HuH-7 (cell line): ENCODE data around the gene COPA.
A peak's percentile ranks its signal among the peaks of the same experiment; 100 is the strongest.

ENCODE experiments used
- DNase-seq: peaks from one replicate; pipeline ENCODE4 v3.0.0; 2011; ENCODE audit warnings: low spot score

COPA gene

DNA sequence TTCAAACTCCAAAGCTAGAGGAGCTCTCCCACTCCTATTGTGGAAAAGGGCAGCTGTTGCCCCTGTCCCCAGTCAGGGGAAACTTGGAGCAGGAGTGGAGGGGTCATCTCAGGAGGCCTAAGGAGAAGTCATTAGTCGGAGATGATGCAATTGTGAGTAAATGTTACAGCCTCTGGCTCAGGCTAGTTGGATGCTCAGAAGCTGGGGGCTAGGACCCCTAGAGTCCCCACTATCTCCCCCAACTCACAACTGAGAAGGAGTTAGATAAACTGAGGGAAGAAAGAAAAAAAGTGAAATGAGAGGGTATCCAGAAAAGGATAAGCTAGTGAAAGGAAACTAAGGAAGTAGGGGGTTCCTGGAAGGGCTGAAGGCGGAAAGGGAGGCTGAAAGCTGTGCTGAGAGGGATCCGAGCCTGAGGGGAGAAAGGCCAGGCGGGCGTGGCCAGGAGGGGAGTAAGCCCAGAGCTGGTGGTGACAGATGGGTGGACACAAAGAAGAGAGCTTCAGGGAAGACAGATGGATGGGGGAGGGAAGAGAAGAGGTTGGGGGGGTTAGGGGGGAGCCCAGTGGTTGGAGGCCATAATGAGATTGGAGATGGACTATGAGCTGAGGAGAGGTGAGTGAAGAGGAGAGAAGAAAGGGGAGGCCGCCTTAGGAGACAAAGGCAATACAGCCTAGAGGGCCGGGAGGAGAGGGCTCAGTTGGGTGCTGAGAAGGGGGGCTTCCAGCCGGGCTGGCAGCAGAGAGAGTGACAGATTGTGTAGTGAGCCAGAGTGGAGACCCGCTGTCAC, 19.3 kb upstream of the COPA start:
- no peak for DNase-seq

DNA sequence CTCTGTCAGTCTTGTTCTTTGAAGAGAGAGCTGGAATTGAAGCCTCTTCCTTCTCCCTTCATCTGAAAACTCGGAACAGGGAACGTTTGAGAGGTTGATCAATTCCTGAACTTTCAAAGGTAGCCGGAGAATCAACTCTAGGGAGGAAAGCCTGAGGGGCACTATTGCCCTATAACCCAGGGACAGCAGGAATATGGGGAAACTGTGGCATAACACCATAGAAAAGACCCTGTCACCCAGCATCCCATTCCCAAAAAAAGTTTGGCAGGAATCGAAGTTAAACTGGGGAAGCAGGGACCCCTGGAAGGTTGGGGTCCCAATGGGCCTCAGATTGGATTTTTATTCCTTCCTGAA, 18.7 kb upstream of the COPA start:
- no peak for DNase-seq

DNA sequence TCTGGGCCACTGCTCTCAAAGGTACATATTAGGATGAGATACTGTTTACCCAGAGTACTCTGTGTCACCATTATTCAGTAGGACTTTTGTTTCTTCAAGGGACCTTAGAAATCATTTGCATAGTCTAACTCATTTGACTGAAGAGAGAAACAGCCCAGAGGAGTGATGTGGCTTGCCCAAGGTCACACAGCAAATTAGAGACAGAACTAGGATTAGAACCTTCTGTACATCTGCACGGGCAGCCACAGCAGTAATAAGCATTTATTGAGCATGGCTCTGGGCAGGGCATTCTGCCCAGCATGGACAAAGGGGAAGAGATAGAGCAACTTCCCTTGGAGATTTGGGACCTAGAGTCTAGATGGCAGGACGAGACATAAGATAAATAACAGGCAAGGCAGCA, 18.1 kb upstream of the COPA start:
- DNase-seq, result no peak

DNA sequence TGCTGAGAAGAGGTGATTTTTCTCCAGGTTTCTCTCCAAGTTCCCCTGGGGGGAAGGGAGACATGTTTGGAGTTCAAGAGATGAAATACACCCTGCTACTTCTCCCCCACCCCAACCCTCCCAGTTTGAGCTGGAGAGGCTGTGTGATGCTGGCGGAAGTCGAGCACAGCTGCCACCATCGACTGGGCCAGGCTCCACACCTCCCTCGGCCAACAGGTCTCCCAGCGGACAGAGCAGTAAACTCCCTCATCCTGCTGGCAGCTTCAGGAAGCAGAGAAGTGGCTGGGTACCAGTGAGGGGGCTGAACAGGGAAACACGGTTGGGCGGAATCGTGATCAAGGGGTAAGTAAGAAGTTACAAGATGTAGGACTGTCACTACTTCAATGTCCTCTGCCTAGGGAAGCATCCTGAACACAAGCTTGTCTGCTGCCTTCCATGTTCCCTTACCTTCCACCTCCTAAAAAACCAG, 17.2 kb upstream of the COPA start:
- no peak for DNase-seq

DNA sequence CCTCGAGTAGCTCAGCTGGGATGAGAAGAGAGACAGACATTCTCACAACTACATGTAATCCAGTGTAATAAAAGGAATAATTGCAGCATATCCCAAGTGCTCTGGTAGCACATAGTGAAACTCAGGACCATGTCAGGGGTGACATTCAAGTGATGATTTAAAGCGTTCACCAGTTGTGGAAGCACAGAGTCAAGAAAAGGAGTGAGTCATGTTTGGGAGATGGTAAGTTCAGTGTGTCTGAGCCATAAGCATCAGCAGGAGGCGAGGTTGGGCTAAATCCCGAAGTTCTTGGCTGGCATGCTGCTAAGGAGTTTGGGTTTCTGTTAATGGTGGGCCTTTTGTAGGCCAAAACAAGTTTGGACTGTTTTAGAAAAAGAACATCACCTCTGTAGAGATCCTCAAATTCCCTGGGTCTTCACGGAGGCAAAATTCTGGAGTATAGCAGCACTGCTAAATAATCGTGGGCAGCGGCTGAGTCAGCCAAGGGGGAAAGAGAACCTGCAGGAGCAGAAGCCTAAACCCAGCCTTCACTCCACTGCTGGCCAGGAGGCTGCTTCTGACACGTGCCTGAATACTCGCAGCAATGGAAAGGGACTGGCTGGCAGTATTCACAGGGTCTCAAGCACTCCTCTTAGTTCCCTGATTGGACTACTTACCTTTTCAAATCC, 16.6 kb upstream of the COPA start:
- DNase-seq, result no peak

DNA sequence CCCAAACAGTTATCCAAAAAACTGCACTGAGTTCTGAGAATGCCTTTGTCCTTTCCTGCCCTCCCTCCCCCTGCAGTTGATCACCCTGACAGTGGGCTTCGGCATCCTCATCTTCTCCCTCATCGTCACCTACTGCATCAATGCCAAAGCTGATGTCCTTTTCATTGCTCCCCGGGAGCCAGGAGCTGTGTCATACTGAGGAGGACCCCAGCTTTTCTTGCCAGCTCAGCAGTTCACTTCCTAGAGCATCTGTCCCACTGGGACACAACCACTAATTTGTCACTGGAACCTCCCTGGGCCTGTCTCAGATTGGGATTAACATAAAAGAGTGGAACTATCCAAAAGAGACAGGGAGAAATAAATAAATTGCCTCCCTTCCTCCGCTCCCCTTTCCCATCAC, 15.0 kb upstream of the COPA start:
- no peak for DNase-seq

DNA sequence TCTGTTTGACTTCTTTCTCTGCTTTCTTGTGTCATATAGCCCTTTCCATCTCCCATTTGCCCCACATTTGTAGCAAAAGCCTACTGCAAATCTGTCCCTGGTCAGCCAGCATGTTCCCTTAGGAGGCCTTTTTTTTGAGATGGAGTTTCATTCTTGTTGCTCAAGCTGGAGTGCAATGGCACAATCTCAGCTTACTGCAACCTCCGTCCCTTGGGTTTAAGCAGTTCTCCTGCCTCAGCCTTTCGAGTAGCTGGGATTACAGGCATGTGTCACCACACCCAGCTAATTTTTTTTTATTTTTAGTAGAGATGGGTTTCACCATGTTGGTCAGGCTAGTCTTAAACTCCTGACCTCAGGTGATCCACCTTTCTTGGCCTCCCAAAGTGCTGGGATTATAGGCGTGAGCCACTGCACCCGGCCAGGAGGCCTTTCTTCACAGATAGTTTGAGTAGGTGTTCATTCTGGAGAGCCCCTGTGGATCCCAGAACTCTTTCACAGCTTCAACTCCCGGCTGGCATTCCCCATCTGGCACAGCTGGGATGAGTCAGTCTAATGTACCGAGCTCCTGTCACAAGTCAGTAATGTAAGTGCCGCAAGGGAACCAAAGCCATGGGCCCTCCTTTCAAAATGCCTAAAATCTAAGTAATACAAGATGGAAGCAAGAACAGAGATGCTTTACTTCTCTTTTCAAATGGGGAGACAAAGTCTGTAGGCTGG, 14.4 kb upstream of the COPA start:
- DNase-seq, result no peak

DNA sequence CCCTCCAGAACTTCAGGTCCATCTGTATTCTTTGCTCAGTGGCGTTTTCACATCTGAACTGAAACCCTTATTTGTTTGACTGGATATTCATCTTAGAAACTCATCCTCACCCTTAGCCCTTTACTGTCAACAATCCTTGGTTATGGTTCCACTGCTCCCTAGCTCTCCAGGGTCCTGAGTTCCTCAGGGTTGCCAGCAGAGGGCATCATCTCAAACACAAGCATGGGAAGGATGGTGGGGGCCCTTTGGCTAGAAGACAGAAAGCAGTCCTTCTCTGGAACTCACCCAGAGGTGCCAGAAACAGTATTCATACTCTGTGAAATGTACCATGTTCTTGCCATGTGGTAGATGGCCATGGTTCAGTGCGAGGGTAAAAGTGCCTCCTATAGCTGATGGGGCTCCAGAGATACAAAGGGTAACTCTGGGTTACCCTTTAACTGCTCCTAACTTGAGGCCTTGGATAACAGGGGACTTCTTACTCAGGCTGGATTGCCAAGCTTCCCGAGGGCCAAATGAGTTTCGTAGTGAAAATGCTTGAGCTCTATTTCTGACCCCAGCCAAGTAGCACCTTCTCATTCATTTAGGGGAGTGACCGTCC, 11.4 kb upstream of the COPA start:
- peak; percentile 47 for DNase-seq

DNA sequence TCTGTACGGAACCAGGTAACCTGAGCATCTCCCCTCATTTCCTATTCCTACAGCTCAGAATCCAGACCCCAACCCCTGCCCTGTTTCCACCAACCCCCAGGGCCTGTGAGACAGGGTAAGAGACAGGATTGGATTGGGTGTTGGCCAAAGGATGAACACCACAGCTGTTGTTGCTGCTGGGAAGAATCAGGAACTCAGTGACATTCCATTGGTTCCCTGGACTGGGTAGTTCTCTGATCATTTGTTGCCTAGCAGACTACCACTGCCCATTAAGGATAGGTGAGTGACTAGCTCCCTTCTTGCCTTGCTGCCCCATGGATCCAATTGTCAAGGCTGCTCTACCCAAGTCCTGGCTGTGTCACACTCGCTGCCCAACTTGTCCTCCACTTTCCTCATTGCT, 10.2 kb upstream of the COPA start:
- no peak for DNase-seq

DNA sequence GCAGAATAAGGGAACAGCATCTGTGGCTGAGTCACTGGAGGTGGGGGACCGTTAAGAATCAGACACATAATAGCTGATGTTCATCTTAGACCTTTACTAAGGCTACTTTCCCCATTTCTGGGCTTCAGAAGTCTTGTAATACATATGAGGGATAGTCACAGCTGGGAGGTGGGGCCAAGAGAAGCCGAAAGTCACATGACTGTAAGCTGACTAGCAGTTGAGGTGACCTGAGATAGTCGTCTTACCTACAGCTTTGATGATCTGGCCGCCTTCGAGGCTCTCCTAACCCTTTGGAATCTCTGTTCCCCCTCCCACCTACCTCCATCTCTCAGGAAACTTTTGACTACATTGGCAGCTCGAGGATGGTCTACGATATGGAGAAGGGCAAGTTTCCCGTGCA, 9.5 kb upstream of the COPA start:
- DNase-seq, result no peak

DNA sequence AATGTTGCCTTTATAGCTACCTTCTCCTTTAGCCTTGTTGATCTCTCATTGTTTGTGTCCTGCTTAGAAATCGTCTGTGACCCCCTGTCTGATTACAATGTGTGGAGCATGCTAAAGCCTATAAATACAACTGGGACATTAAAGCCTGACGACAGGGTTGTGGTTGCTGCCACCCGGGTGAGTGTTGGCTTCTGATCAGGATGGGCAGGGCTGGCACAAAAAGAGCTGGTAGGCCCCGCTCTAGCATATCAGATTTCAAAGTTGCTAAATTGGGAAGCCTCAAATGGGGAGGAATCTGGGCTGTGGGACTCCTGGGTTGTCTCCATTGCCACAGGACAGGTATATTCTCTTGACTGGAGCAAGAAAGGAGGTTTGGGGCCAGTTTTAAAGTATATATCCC, 8.6 kb upstream of the COPA start:
- DNase-seq, result no peak

DNA sequence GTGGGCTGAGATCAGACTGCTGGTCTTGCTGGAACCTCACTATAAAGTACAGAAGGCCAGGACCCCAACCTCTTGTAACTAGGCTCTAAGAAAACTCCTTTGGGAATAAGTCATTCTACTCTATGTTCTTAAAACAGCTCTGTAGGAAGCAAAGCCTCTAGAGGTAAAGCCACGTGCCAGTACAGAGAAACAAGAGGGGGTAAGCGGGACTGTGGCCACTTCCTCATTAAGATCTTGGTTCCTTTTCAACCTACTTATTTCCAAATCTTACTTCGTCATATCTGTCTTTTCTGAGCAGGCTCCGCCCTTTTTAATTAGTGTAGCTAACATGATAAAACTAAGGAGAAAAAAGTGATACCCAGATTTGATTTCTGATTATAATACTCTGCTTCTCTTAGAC, 3.9 kb upstream of the COPA start:
- no peak for DNase-seq

DNA sequence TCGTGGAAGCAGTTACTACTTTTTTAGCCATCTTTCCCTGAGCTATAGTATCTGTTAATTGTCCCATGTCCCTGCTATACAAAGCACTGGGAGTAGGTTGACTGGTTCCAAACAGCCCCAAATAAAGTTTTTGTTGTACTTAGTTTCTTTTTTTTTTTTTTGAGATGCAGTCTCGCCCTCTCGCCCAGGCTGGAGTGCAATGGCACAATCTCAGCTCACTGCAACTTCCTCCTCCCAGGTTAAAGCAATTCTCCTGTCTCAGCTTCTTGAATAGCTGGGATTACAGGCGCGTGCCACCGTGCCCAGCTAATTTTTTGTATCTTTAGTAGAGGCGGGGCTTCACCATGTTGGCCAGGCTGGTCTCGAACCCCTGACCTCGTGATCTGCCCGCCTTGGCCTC, 3.4 kb upstream of the COPA start:
- DNase-seq, result no peak

DNA sequence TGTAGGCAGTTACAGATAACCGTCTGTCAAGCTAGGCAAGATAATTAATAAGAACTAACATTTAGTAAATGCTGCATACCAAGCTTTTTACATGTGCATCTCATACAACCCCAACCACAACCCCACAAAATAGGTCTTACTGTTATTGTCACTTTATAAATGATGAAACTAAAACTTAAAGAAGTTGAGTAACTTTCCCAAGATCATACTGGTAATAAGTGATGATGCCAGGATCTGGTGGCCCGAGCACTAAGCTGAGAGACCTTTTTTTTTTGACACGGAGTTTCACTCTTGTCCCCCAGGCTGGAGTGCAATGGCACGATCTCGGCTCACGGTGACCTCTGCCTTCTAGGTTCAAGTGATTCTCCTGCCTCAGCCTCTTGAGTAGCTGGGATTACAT, 1.9 kb upstream of the COPA start:
- no peak for DNase-seq

DNA sequence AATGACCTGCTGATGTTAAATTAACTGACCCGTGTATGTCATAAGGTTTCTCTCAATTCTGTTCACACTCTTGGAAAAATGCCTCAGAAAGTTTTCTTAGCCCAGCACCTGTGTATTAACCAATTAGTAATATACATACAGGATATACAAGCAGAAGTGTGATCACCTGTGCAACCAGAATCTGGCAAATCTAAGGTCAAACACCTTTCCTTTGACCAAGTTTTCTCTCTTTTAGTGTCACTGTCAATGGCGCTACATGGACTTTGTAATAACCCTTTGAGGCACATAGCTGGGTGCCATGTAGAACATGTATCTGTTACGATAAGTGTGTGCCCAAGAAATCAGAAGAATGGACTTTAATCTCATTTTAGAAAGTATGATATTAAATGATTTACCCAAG, 1.2 kb upstream of the COPA start:
- DNase-seq, result no peak

DNA sequence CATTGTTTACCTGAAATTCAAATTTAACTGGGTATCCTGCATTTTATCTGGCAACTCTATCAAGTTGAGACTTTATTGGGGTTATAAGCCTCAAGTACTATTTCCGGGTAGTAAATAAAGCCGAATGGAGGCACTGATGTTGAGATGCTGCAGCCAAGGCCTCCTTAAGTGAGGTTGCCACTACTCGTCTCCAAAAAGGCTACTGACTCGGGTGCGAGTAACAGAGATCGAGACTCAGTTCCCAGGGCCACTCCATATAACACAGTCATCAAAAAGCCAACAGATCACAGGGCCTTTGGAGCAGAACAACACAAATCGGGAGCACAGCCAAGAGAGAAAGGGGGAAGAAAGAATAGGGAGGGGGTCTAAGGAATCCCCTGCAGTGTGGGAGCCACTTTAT, 524 bp downstream of the COPA start:
- DNase-seq, result no peak

DNA sequence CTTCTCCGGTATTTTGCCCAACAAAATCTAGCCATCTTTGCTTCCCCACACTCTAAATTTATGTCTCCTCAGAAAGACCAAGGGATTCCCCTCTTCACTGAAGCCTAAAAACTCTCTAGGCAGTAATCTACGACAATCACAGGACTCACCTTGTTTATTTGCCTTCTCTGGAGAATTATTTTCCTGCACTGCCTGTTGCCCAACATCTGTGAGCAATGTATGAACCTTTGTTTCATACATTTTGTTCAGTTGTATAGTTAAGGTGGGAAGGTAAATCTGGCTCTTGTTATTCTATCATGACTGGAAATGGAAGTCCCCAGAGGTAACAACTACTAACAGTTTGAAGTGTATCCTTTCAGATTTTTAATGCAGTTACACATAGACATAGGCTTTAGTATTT, 2.2 kb downstream of the COPA start:
- DNase-seq, result no peak

DNA sequence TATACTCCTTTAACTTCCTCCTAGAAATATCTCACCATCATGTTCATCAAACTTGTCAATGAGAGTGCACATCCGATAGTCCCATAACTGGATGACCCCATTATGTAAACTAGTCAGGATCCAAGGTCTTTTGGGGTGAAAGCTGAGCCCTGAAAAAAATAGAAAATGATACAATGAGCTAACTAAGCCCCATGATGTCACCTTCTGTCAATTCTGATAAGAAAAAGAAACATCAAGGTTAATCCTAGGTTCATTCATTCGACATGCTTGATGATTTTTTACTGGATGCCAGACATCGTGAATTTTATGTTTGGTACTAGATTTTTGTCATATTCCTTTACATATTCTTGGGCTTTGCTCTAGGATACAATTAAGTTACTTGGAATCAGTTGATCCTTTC, 2.9 kb downstream of the COPA start:
- DNase-seq, result no peak

DNA sequence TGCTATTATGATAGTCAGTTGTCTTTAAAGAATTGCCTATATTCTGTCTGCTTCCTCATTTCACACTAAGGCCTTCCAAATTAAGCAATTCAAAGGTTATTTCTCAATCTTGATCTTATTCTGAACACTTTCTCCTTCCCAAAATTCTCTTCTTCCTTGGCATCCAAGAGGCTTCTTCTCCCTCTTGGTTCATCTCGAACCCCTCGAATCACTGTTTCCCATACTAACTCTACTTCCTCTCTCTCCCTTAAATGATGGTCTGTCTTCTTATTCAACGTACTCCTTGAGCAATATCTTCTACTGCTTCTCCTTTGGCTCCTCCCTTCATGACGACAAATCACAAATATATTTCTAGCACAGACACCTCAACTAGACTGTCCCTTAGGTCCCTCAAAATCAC, 4.5 kb downstream of the COPA start:
- no peak for DNase-seq

DNA sequence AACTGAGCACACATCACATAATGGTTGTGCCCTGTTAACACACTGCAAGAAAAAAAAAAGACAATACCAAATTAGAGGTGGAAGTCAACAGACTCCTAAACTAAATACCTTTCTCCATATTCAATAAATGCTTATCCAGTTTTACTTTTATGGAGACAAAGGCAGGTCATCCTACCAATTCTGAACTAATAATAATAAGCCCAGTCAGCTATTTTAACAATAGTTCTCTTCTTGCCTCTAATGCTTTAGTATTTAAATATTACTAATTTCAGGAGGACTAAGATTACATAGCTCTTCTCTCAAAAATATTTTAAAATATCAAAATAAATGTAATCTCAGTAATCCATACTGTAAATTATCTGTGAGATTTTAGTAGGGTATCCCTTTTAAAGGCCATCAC, 10.5 kb downstream of the COPA start:
- no peak for DNase-seq

DNA sequence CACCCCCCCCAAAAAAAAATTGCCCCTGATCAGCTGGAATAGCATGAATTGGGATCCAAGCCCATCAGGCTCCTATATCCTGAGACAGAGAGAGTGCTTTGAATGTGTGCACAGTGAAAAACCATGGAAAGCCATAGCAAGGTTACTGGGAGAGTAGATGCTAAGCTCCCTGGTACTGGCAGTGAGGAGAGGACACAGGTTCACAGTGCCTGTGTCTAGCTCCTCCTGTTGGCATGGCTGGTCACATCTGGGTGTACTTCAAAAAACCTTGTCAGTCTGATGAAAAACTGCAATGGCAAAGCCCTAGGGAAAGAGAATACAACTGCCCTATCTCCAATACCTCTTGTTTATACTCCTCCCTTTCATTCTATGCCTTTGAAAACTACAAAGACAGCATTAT, 12.9 kb downstream of the COPA start:
- no peak for DNase-seq

DNA sequence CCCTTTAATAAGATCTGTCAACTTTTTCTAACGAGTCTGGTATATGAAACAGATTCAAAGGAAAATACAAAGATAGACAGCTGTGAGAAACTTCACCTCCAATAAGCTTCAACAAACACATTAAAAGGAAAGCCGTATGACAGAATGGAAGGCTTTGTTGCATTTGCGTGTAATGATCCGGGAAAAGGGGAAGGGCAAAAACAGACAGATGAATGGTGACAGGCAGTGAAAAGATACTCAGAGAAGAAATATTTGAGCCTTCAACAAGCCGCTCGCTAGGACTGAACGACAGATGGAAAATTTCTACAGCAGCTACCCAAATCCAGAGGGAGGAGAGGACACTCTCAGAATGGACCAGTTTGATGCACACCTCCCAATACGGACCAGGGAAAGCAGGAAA, 14.9 kb downstream of the COPA start:
- DNase-seq, result no peak

DNA sequence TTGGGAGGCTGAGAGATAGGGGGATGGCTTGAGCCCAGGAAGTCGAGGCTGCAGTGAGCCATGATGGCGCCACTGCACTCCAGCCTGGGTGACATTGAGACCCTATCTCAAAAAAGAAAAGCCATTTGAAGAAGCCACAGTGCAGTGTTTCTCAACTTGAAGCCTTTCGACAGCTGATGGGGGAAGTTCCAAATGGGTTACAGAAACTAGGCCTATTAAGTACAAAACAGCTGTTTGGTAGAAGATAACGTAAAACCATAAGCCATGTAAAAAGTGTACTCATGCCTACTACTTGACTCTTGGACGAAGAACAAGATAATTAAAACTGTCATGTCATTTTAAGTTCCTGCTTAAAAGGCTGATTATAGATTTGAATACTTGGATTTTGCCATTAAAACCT, 16.6 kb downstream of the COPA start:
- DNase-seq, result no peak
